Measurements from ENCODE around the gene AP2A1.

GRCh38 chr19:49782515-49782914 is 15.7 kb downstream of the AP2A1 start:
- TF ChIP-seq ZNF274 (IDR thresholded peaks at IDR 0.05; ENCODE audit: low read depth, low read length) (no peak), YY1 (IDR thresholded peaks at IDR 0.05; ENCODE audit: insufficient read depth, insufficient read length) (no peak), SUZ12 (IDR thresholded peaks at IDR 0.05; ENCODE audit: extremely low read depth, insufficient read depth, insufficient read length) (no peak)
